Keratinocyte (primary cell): ENCODE results near the gene DHPS. TPM values are rescaled to one million over a fixed set of nuclear protein-coding genes. Genes with fewer than 3 reads are reported as not detected.

Experiments
- DNase-seq: peaks from one replicate; pipeline ENCODE4 v3.0.0-alpha.2; 2011; ENCODE audit warnings: low read depth, missing footprints, low spot score
- FAIRE-seq: peaks from 2 replicates; lab custom pipeline; 2011; peaks lifted over from hg19 to GRCh38; lab: Jason Lieb, UNC
- H2AFZ ChIP-seq: 2 replicates; pipeline ENCODE4 v1.6.0; 2012; ENCODE audit warnings: low read length, control low read depth, inconsistent platforms; ENCODE audit not compliant: control insufficient read depth
- H3K27ac ChIP-seq: 2 replicates; pipeline ENCODE4 v1.5.1; 2011; ENCODE audit warnings: low read length; ENCODE audit not compliant: control insufficient read depth, insufficient read depth
- H3K27me3 ChIP-seq: 3 replicates; pipeline ENCODE4 v1.6.0; 2011; ENCODE audit warnings: low read length; ENCODE audit not compliant: control insufficient read depth, insufficient read depth; ENCODE audit errors: extremely low read depth
- H3K36me3 ChIP-seq, 2 experiments: 2 replicates in 1 of 2; 3 replicates in 1 of 2; pipeline ENCODE4 v1.5.1; 2011; ENCODE audit warnings: low read length in 2 of 2, mild to moderate bottlenecking in 1 of 2; ENCODE audit not compliant: control insufficient read depth in 2 of 2, insufficient read depth in 2 of 2; ENCODE audit errors: extremely low read depth in 1 of 2
- H3K4me1 ChIP-seq: 3 replicates; pipeline ENCODE4 v1.5.1; 2011; ENCODE audit warnings: low read length; ENCODE audit not compliant: control insufficient read depth, insufficient read depth; ENCODE audit errors: extremely low read depth
- H3K4me2 ChIP-seq: 3 replicates; pipeline ENCODE4 v1.6.0; 2011; ENCODE audit warnings: low read depth, low read length; ENCODE audit not compliant: control insufficient read depth, insufficient read depth; ENCODE audit errors: extremely low read depth
- H3K4me3 ChIP-seq, 3 experiments: fragments of 200-600 bp in 1 of 3; sonication (generic) in 1 of 3; 2 replicates in 2 of 3; 3 replicates in 1 of 3; pipeline ENCODE4 v1.5.1; 2011 to 2016; ENCODE audit warnings: low read length in 3 of 3, mild to moderate bottlenecking in 3 of 3, control low read depth in 2 of 3, inconsistent platforms in 1 of 3, low read depth in 1 of 3, mixed read lengths in 1 of 3, mixed run types in 1 of 3, moderate library complexity in 1 of 3; ENCODE audit not compliant: control insufficient read depth in 2 of 3, insufficient read depth in 2 of 3; ENCODE audit errors: extremely low read depth in 1 of 3
- H3K79me2 ChIP-seq: 2 replicates; pipeline ENCODE4 v1.6.0; 2012; ENCODE audit warnings: low read length; ENCODE audit not compliant: control insufficient read depth, insufficient read depth
- H3K9ac ChIP-seq: 3 replicates; pipeline ENCODE4 v1.6.0; 2011; ENCODE audit warnings: low read length; ENCODE audit not compliant: control insufficient read depth, insufficient read depth; ENCODE audit errors: extremely low read depth
- H3K9me1 ChIP-seq: 3 replicates; pipeline ENCODE4 v1.6.0; 2011; ENCODE audit warnings: low read length; ENCODE audit not compliant: control insufficient read depth, insufficient read depth; ENCODE audit errors: extremely low read depth
- H3K9me3 ChIP-seq: 2 replicates; pipeline ENCODE4 v1.5.1; 2012; ENCODE audit warnings: low read depth, low read length; ENCODE audit not compliant: control insufficient read depth
- H4K20me1 ChIP-seq: 3 replicates; pipeline ENCODE4 v1.6.0; 2011; ENCODE audit warnings: low read length; ENCODE audit not compliant: control insufficient read depth, insufficient read depth; ENCODE audit errors: extremely low read depth
- EZH2 ChIP-seq: IDR thresholded peaks from one replicate; pipeline ENCODE4 v1.6.1; 2012; ENCODE audit warnings: inconsistent platforms, mild to moderate bottlenecking, low read length, moderate library complexity
- dilution Hi-C: fragments of 300-500 bp; cut with MboI; formaldehyde crosslinking; loops from one replicate; pipeline ENCODE4 v1.7.0; 2020; ENCODE audit warnings: low sequenced_read_pairs; ENCODE audit not compliant: extremely low pct_ligation_motif_present
- polyA plus RNA-seq, 5 experiments: library from polyadenylated mRNA; depleted of rRNA in 3 of 5; stranded (reverse) in 3 of 5; stranded (forward) in 1 of 5; unstranded in 1 of 5; fragments of >200 nt; gene quantifications; 1 replicate in 1 of 5; 2 replicates in 3 of 5; 3 replicates in 1 of 5; pipeline versions ENCODE4 v1.2.1 to v1.2.3, GENCODE V29; 2011 to 2012; ENCODE audit warnings: missing spikeins in 2 of 5, low read depth in 1 of 5, low replicate concordance in 1 of 5
- TF ChIP-seq, protein P1 (sequence below), 3 experiments: IDR thresholded peaks in 1 of 3; conservative IDR thresholded peaks in 1 of 3; optimal IDR thresholded peaks in 1 of 3; 2 replicates in 2 of 3; 3 replicates in 1 of 3; pipeline versions ENCODE3 to v1.5.1; 2011; ENCODE audit warnings: low read length in 3 of 3, mild to moderate bottlenecking in 3 of 3, moderate library complexity in 2 of 3, control low read depth in 1 of 3, inconsistent platforms in 1 of 3; ENCODE audit not compliant: insufficient read depth in 2 of 3; ENCODE audit errors: extremely low read depth in 1 of 3

The DHPS gene
- polyA plus RNA-seq, 1 donor (not counting 4 experiments of a cell fraction or from before 2014, with no cell fraction given): 36.5 TPM

DNA sequence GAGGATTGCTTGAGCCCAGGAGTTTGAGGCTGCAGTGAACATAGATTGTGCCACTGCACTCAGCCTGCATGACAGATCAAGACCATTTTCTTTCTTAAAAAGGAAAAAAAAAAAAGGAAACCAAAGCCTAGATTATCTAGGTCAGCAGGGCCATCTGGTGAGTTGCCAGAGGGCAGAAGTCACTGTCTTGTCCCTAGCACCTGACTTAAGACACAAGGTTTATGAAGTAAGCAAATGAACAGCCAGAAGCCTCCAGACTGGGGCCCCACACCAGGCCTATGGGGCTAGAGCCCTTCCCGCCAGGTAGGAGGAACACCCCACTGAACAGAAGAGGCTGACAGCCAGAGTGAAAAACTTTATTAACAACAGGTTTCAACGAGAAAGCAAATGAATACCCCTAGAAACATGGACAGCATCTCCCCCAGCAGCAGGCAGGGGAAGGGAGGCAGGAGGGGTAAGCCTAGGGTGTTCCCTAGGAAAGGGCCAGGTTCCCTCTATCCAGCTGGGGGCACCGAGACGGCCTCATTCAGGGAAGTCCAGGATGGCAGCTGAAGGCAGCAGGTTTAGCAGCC, 13.9 kb downstream of the DHPS start:
- no peak for TF ChIP-seq EZH2
- TF ChIP-seq, protein P1, sequence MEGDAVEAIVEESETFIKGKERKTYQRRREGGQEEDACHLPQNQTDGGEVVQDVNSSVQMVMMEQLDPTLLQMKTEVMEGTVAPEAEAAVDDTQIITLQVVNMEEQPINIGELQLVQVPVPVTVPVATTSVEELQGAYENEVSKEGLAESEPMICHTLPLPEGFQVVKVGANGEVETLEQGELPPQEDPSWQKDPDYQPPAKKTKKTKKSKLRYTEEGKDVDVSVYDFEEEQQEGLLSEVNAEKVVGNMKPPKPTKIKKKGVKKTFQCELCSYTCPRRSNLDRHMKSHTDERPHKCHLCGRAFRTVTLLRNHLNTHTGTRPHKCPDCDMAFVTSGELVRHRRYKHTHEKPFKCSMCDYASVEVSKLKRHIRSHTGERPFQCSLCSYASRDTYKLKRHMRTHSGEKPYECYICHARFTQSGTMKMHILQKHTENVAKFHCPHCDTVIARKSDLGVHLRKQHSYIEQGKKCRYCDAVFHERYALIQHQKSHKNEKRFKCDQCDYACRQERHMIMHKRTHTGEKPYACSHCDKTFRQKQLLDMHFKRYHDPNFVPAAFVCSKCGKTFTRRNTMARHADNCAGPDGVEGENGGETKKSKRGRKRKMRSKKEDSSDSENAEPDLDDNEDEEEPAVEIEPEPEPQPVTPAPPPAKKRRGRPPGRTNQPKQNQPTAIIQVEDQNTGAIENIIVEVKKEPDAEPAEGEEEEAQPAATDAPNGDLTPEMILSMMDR (optimal IDR thresholded peaks at IDR 0.05 in 1 of 3, IDR thresholded peaks at IDR 0.05 in 1 of 3, conservative IDR thresholded peaks at IDR 0.05 in 1 of 3; ENCODE audit: extremely low read depth in 1 of 3, insufficient read depth in 2 of 3, low read length in 3 of 3): no peak
- peaks cover 43% of the 10 kb centered on the region for H3K79me2 ChIP-seq
- peaks cover 34% of the 10 kb centered on the region for H3K4me1 ChIP-seq
- peaks cover 13 to 24% of the 10 kb centered on the region in 2 experiments for H3K36me3 ChIP-seq
- dilution Hi-C loops: no loop called here
- peak overlapping the region; percentile 95 for H3K4me2 ChIP-seq
- H4K20me1 ChIP-seq: no peaks in the 10 kb centered on the region
- no peaks in the 10 kb centered on the region for H3K27me3 ChIP-seq
- no peak for DNase-seq
- peak overlapping the region in 1 of 3 experiments; percentile 100 for H3K4me3 ChIP-seq
- no peaks in the 10 kb centered on the region for H3K9me1 ChIP-seq
- no peak overlapping the region for H2AFZ ChIP-seq
- FAIRE-seq: no peak
- H3K27ac ChIP-seq: peak overlapping the region; percentile 99
- H3K9ac ChIP-seq: peak overlapping the region; percentile 94
- H3K9me3 ChIP-seq: no peaks in the 10 kb centered on the region

DNA sequence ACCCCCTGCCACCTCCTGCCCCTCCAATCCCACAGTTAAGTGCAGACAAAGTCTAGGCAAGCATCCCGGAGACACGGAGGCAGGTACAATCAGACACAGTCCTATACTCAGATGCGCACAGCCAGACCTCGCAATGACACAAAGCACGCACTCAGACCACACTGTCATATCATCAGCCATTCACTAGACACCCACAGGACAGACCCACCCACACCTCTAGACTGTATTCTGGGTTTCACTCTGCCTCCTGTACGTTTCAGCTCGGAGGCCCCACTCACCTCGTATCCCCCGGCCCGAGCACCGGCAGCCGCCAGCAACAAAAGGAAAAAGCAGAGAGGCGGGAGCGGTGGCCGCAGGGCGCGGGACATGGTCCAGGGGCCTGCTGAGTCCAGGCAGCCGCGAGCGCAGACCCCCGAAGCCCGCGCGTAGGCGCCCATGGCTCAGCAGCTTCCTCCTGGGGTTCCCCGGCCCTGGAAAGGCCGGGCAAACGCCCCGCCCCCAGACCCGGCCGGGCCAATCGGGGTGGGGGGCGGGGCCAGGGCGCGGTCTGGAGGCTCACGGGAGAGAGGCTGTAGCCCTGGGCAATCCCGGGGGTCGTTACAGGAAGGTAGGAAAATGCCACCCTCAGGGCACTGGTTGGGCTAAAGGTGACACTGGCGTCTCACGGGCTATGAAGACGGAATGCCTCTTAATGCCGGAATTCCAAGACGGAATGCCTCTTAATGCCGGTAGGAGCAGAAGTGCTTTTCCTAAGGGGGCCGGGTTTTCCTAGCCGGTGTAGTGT, 15.2 kb downstream of the DHPS start, which contains the start of the genes MAN2B1 and WDR83:
Gene MAN2B1 (minus strand): TSS at position 478 of the 784 bp plus-strand sequence. CDS start 41 bp downstream, at position 437.
Gene WDR83 (plus strand): TSS at position 543 of the 784 bp plus-strand sequence. CDS start 2,984 bp downstream, outside the sequence.
- H3K9ac ChIP-seq: peak within 1 kb of the TSS; percentile 90
- H3K36me3 ChIP-seq: peaks cover 11 to 19% of the 10 kb centered on the region in 2 experiments
- TF ChIP-seq, protein P1 (optimal IDR thresholded peaks at IDR 0.05 in 1 of 3, IDR thresholded peaks at IDR 0.05 in 1 of 3, conservative IDR thresholded peaks at IDR 0.05 in 1 of 3; ENCODE audit: extremely low read depth in 1 of 3, insufficient read depth in 2 of 3, low read length in 3 of 3): peak in 1 of 3 experiments; percentile 7
- TF ChIP-seq EZH2: no peak
- DNase-seq (no peak), FAIRE-seq (no peak)
- H4K20me1 ChIP-seq: no peaks in the 10 kb centered on the region
- peak within 1 kb of the TSS; percentile 64 to 95 (median 81) for H3K4me3 ChIP-seq
- peaks cover 34% of the 10 kb centered on the region for H3K4me1 ChIP-seq
- peak within 1 kb of the TSS; percentile 78 for H3K27ac ChIP-seq
- H3K9me3 ChIP-seq: no peaks in the 10 kb centered on the region
- H3K9me1 ChIP-seq: no peaks in the 10 kb centered on the region
- H3K4me2 ChIP-seq: peak within 1 kb of the TSS; percentile 99
- peaks cover 43% of the 10 kb centered on the region for H3K79me2 ChIP-seq
- dilution Hi-C loops: no loop called here
- H2AFZ ChIP-seq: peak within 1 kb of the TSS; percentile 91
- H3K27me3 ChIP-seq: no peaks in the 10 kb centered on the region
